ENCODE data around the gene TMEM272. TPM values are rescaled to one million over a fixed set of nuclear protein-coding genes. Genes with fewer than 3 reads are reported as not detected.

The TMEM272 gene
- total and polyA plus RNA-seq, 2 donors (not counting 3 experiments of a cell fraction or from before 2014, with no cell fraction given) = not detected

- Histone ChIP-seq H4K20me1 (replicated peaks; ENCODE audit: control insufficient read depth, extremely low read depth, insufficient read depth, low read length) (no peaks in the 10 kb centered on the region), H3K27me3 (ENCODE audit: control insufficient read depth in 2 of 2, insufficient read depth in 2 of 2, low read length in 2 of 2) (peaks cover 6 to 16% of the 10 kb centered on the region in 2 experiments), H3K36me3 (ENCODE audit: control insufficient read depth in 2 of 2, extremely low read depth in 1 of 2, insufficient read depth in 2 of 2, low read length in 2 of 2) (no peaks in the 10 kb centered on the region), H2AFZ (ENCODE audit: low read depth, low read length) (no peak overlapping the region), H3K79me2 (ENCODE audit: control insufficient read depth, insufficient read depth, low read length) (no peaks in the 10 kb centered on the region), H3K4me1 (ENCODE audit: control insufficient read depth, extremely low read depth, insufficient read depth, low read length) (no peaks in the 10 kb centered on the region), H3K4me2 (ENCODE audit: insufficient read depth, low read length) (no peak overlapping the region), H3K9me1 (replicated peaks; ENCODE audit: control insufficient read depth, extremely low read depth, insufficient read depth, low read length) (no peaks in the 10 kb centered on the region), H3K9me3 (replicated peaks; ENCODE audit: control insufficient read depth, insufficient read depth, low read length) (no peaks in the 10 kb centered on the region), H3K9ac (replicated peaks; ENCODE audit: extremely low read depth, insufficient read depth, low read length) (no peak overlapping the region), H3K27ac (ENCODE audit: insufficient read depth, low read depth, low read length) (no peak overlapping the region), H3K4me3 (replicated peaks in 1 of 3; ENCODE audit: insufficient read depth in 1 of 3, low read depth in 1 of 3, low read length in 3 of 3) (no peak overlapping the region)
- DNase-seq (ENCODE audit: low read depth, low spot score) = no peak
- ChIA-PET CTCF (interaction anchor here (1.0 kb wide), 1 partner anchor 20 kb away, joined by 3 read pairs; no protein-coding TSS in a partner anchor), POLR2A (no interaction called here)
- intact Hi-C loops (cut with micrococcal nuclease) = no loop called here
- no peak for TF ChIP-seq FOS (IDR thresholded peaks at IDR 0.05; ENCODE audit: borderline replicate concordance, insufficient read depth, low read length)
- TF ChIP-seq EZH2 (IDR thresholded peaks at IDR 0.05; ENCODE audit: borderline replicate concordance, low read depth, low read length, severe bottlenecking) = no peak
- no peak for TF ChIP-seq MAX (IDR thresholded peaks at IDR 0.05; ENCODE audit: insufficient read depth, insufficient read length)
- TF ChIP-seq POLR2AphosphoS5 (IDR thresholded peaks at IDR 0.05; ENCODE audit: insufficient read depth, low read depth, low read length) = no peak
- no peak for TF ChIP-seq GATA2 (IDR thresholded peaks at IDR 0.05; ENCODE audit: insufficient read depth, insufficient read length, low read depth, low read length)
- TF ChIP-seq POLR2A (IDR thresholded peaks at IDR 0.05; ENCODE audit: low read depth, low read length) = no peak
- no peak for TF ChIP-seq CTCF (IDR thresholded peaks at IDR 0.05; ENCODE audit: extremely low read depth in 1 of 2, insufficient read depth in 1 of 2, low read depth in 1 of 2, low read length in 2 of 2)
- no peak for TF ChIP-seq JUN (IDR thresholded peaks at IDR 0.05; ENCODE audit: borderline replicate concordance, insufficient read depth, insufficient read length, low read depth)
- TF ChIP-seq MYC (IDR thresholded peaks at IDR 0.05; ENCODE audit: low read depth, low read length) = no peak
- dilution Hi-C loops (cut with MboI; ENCODE audit: extremely low pct_ligation_motif_present, low sequenced_read_pairs) = no loop called here
- no peak for FAIRE-seq
- no TSS peak for BruUV-seq (replicated peaks)
Measured at GRCh38 chr13:51870616-51871015, 25.6 kb upstream of the TMEM272 start.

All from endothelial cell of umbilical vein (primary cell).